Retinal pigment epithelial cell (primary cell): ENCODE results near the gene COX7B2.

Source experiments
- DNase-seq: peaks from one replicate; pipeline ENCODE4 v3.0.0-alpha.2; 2010; ENCODE audit warnings: low read depth
- H3K4me3 ChIP-seq: 2 replicates; pipeline ENCODE4 v1.5.1; 2011; ENCODE audit warnings: mild to moderate bottlenecking, low read length, control low read depth, moderate library complexity
- CTCF ChIP-seq: conservative IDR thresholded peaks from 2 replicates; pipeline ENCODE4 v1.5.1; 2011; ENCODE audit warnings: low read depth, low read length, control low read depth, inconsistent platforms

The COX7B2 gene

GRCh38 chr4:46870411-46870810 lies 38.6 kb downstream of the COX7B2 start:
- TF ChIP-seq CTCF, result no peak
- DNase-seq, result no peak

GRCh38 chr4:46856333-46856732 lies 52.7 kb downstream of the COX7B2 start:
- no peak for DNase-seq
- H3K4me3 ChIP-seq, result no peak overlapping the region
- no peak for TF ChIP-seq CTCF

More at GRCh38 chr4:46870411-46870810, 38.6 kb downstream of the COX7B2 start:
- H3K4me3 ChIP-seq, result no peak overlapping the region

- no peak overlapping the region for H3K4me3 ChIP-seq
- TF ChIP-seq CTCF, result no peak
- DNase-seq, result no peak
Measured at GRCh38 chr4:46852800-46853199, 56.2 kb downstream of the COX7B2 start.

- DNase-seq, result no peak
- no peak overlapping the region for H3K4me3 ChIP-seq
- no peak for TF ChIP-seq CTCF
Measured at GRCh38 chr4:46850026-46850425, 59.0 kb downstream of the COX7B2 start.

- H3K4me3 ChIP-seq, result no peak overlapping the region
- peak; percentile 39 for DNase-seq
- TF ChIP-seq CTCF, result peak; percentile 70
Measured at GRCh38 chr4:46844325-46844917, 64.6 kb downstream of the COX7B2 start.

- TF ChIP-seq CTCF, result no peak
- no peak overlapping the region for H3K4me3 ChIP-seq
- no peak for DNase-seq
Measured at GRCh38 chr4:46839128-46839527, 69.9 kb downstream of the COX7B2 start.

- H3K4me3 ChIP-seq, result no peak overlapping the region
- no peak for DNase-seq
- no peak for TF ChIP-seq CTCF
Measured at GRCh38 chr4:46837639-46838038, 71.4 kb downstream of the COX7B2 start.
